ENCODE measurements around the gene ELOVL4. TPM values are rescaled to one million over a fixed set of nuclear protein-coding genes. Genes with fewer than 3 reads are reported as not detected.

Gene ELOVL4
- polyA plus RNA-seq, 1 donor from 2014 or later: 47.9 TPM

- Histone ChIP-seq H4K20me1 (ENCODE audit: insufficient read depth) (no peaks in the 10 kb centered on the region), H3F3A (ENCODE audit: insufficient read depth, low read length, poor library complexity, severe bottlenecking) (no peaks in the 10 kb centered on the region), H3K4me2 (ENCODE audit: low read length) (no peak overlapping the region), H3K9me3 (ENCODE audit: low read length) (no peaks in the 10 kb centered on the region), H3K4me3 (ENCODE audit: low read length) (no peak overlapping the region), H3K27ac (ENCODE audit: low read length) (no peak overlapping the region), H2AFZ (ENCODE audit: low read depth, low read length) (no peak overlapping the region), H3K36me3 (ENCODE audit: insufficient read depth, low read length) (no peaks in the 10 kb centered on the region), H3K9me2 (ENCODE audit: insufficient read depth, low read length) (no peaks in the 10 kb centered on the region), H3K9ac (ENCODE audit: low read length) (no peak overlapping the region), H3K79me2 (replicated peaks; ENCODE audit: insufficient read depth, low read length) (no peaks in the 10 kb centered on the region), H3K27me3 (ENCODE audit: insufficient read depth, low read depth, low read length) (no peaks in the 10 kb centered on the region)
- no peak for TF ChIP-seq EP300 (conservative IDR thresholded peaks at IDR 0.05; ENCODE audit: poor library complexity, severe bottlenecking)
- no peak for TF ChIP-seq CTCF (IDR thresholded peaks at IDR 0.05; ENCODE audit: poor library complexity, severe bottlenecking)
- TF ChIP-seq MXI1 (conservative IDR thresholded peaks at IDR 0.05; ENCODE audit: poor library complexity, severe bottlenecking): no peak
- TF ChIP-seq TAF1 (IDR thresholded peaks at IDR 0.05; ENCODE audit: low read depth): no peak
- TF ChIP-seq POLR2AphosphoS5 (IDR thresholded peaks at IDR 0.05): no peak
- no peak for TF ChIP-seq EZH2 (IDR thresholded peaks at IDR 0.05; ENCODE audit: borderline replicate concordance, insufficient read depth, low read length, poor library complexity, severe bottlenecking)
- TF ChIP-seq SMC3 (conservative IDR thresholded peaks at IDR 0.05; ENCODE audit: poor library complexity): no peak
- TF ChIP-seq, protein P1, sequence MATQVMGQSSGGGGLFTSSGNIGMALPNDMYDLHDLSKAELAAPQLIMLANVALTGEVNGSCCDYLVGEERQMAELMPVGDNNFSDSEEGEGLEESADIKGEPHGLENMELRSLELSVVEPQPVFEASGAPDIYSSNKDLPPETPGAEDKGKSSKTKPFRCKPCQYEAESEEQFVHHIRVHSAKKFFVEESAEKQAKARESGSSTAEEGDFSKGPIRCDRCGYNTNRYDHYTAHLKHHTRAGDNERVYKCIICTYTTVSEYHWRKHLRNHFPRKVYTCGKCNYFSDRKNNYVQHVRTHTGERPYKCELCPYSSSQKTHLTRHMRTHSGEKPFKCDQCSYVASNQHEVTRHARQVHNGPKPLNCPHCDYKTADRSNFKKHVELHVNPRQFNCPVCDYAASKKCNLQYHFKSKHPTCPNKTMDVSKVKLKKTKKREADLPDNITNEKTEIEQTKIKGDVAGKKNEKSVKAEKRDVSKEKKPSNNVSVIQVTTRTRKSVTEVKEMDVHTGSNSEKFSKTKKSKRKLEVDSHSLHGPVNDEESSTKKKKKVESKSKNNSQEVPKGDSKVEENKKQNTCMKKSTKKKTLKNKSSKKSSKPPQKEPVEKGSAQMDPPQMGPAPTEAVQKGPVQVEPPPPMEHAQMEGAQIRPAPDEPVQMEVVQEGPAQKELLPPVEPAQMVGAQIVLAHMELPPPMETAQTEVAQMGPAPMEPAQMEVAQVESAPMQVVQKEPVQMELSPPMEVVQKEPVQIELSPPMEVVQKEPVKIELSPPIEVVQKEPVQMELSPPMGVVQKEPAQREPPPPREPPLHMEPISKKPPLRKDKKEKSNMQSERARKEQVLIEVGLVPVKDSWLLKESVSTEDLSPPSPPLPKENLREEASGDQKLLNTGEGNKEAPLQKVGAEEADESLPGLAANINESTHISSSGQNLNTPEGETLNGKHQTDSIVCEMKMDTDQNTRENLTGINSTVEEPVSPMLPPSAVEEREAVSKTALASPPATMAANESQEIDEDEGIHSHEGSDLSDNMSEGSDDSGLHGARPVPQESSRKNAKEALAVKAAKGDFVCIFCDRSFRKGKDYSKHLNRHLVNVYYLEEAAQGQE (IDR thresholded peaks at IDR 0.05; ENCODE audit: borderline replicate concordance): no peak
- no peak for TF ChIP-seq RAD21 (conservative IDR thresholded peaks at IDR 0.05)
These were observed 45.3 kb downstream of the ELOVL4 start for GRCh38 chr6:79902046-79902445.

- Histone ChIP-seq H3K36me3 (ENCODE audit: insufficient read depth, low read length) (no peaks in the 10 kb centered on the region), H3K4me3 (ENCODE audit: low read length) (no peak overlapping the region), H3F3A (ENCODE audit: insufficient read depth, low read length, poor library complexity, severe bottlenecking) (no peaks in the 10 kb centered on the region), H3K4me2 (ENCODE audit: low read length) (no peak overlapping the region), H3K79me2 (replicated peaks; ENCODE audit: insufficient read depth, low read length) (no peaks in the 10 kb centered on the region), H2AFZ (ENCODE audit: low read depth, low read length) (no peak overlapping the region), H3K27ac (ENCODE audit: low read length) (no peak overlapping the region), H3K27me3 (ENCODE audit: insufficient read depth, low read depth, low read length) (no peaks in the 10 kb centered on the region), H4K20me1 (ENCODE audit: insufficient read depth) (no peaks in the 10 kb centered on the region), H3K9ac (ENCODE audit: low read length) (no peak overlapping the region), H3K9me2 (ENCODE audit: insufficient read depth, low read length) (no peaks in the 10 kb centered on the region), H3K9me3 (ENCODE audit: low read length) (no peaks in the 10 kb centered on the region)
- TF ChIP-seq, protein P1 (IDR thresholded peaks at IDR 0.05; ENCODE audit: borderline replicate concordance): no peak
These were observed 49.3 kb downstream of the ELOVL4 start for GRCh38 chr6:79898076-79898475.
